ENCODE data around the gene PITPNB.

DNA sequence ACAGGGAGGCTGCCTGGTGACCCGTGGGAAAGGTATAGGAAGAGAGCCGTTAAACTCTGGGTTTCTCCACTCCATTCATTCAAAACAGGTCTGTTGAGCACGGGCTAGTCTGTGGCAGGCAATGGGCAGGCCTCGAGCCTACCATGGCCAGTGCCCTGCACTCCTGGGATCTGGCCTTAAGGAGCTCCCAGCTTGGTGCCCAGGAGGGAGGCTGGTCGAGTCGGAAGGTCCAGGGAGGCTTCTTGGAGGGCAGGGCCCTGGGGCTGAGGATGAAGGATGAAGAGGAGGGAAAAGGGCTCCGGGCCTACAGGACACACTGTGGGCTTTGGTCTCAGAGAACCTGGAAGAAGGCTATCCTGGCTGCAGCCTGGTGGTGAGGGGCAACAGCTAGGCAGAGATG is 75.6 kb downstream of the PITPNB start:
- TF ChIP-seq POLR2AphosphoS5 (IDR thresholded peaks at IDR 0.05; ENCODE audit: low read depth) (no peak), CTCF (conservative IDR thresholded peaks at IDR 0.05; ENCODE audit: low read depth in 2 of 2) (no peak), EZH2 (IDR thresholded peaks at IDR 0.05; ENCODE audit: low read depth, unreplicated experiment) (no peak)
